Measurements from ENCODE around the gene USP30. TPM values are rescaled to one million over a fixed set of nuclear protein-coding genes. Genes with fewer than 3 reads are reported as not detected.
A peak's percentile ranks its signal among the peaks of the same experiment; 100 is the strongest.

Gene USP30
- total and polyA plus RNA-seq, 9 of the 15 experiments (the other 6 are each of a cell fraction or from before 2014, with no cell fraction given): 1.4 to 15.2 (median 7.0) TPM

DNA sequence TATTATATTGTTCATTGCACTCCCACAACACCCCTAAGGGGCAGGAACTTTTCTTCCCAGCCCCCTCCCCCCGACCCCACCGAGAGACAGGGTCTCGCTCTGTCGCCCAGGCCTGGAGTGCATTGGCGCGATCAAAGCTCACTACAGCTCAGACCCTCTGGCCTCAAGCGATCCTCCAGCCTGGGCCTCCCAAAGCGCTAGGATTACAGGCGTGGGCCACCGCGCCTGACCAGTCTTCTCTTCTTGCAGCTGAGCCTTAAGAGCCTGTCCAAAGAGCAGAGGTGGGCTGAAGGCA lies 44.7 kb downstream of the USP30 start (continued):
- no peak for TF ChIP-seq ESRRB (CRISPR knock-in tag; IDR thresholded peaks at IDR 0.05; ENCODE audit: borderline replicate concordance)
- TF ChIP-seq BCOR (IDR thresholded peaks at IDR 0.05): no peak
- TF ChIP-seq ATF3 (IDR thresholded peaks at IDR 0.05): no peak
- TF ChIP-seq ATF3 (CRISPR knock-in tag; conservative IDR thresholded peaks at IDR 0.05): no peak
- peak; percentile 40; the same call in 1 of the 2 replicates for TF ChIP-seq ZFX (CRISPR knock-in tag; IDR thresholded peaks at IDR 0.05)
- no peak for TF ChIP-seq CREB1 (IDR thresholded peaks at IDR 0.05)
- no peak for TF ChIP-seq CREB1 (CRISPR knock-in tag; IDR thresholded peaks at IDR 0.05)
- no peak for TF ChIP-seq RFX7 (CRISPR knock-in tag; IDR thresholded peaks at IDR 0.05)

DNA sequence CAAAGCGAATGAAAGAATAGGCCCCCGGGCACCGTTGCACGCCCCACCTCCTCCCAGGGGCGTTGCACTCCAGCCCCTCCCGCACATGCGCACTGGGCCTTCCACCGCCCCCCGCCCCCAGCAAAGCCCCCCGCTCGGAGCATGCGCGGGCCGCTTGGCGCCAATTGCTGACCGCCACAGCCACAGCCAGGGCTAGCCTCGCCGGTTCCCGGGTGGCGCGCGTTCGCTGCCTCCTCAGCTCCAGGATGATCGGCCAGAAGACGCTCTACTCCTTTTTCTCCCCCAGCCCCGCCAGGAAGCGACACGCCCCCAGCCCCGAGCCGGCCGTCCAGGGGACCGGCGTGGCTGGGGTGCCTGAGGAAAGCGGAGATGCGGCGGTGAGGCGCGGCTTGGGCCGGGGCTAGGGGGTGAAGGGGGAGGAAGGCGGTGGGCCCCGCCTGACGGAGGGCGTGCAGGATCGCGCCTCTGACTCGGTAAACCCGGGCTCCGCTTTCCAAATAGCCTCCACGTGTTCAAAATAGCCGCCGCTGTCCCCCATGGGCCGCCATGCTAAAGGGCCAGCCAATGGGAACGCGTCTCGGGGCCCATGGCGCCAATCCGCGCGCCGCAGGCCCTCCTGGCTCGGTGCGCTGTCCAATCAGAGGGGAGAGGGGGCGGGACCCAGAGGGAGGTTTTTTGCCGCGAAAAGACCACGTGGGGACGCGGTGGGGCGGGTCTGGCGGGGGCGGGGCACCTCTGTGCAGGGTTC lies 45.2 kb downstream of the USP30 start, which contains the start of gene UNG:
Gene UNG (plus strand): TSS at position 163 of the 748 bp plus-strand sequence. CDS start 83 bp downstream, at position 246.
- H3K9me1 ChIP-seq (ENCODE audit: control insufficient read depth, insufficient read depth, low read length): no peaks in the 10 kb centered on the region
- H3K4me3 ChIP-seq: peak within 1 kb of the TSS; percentile 81
- no TSS peak for BruUV-seq (replicated peaks)
- no peaks in the 10 kb centered on the region for H3K9me3 ChIP-seq (replicated peaks; ENCODE audit: control insufficient read depth, insufficient read depth, low read depth, low read length)
- peaks cover 40% of the 10 kb centered on the region; the same call in 2 of the 3 replicates for H3K36me3 ChIP-seq (ENCODE audit: control insufficient read depth, insufficient read depth, low read length)
- CTCF ChIA-PET (ENCODE audit: low intra/inter-chr PET ratio): no interaction called here
- under 1% methylated on average over 35 of the region's 71 CpGs for WGBS (ENCODE audit: insufficient coverage, low coverage, missing lambda C conversion rate)
- POLR2A ChIA-PET: interaction anchor here (0.6 to 3.0 kb wide), 2 partner anchors 10 to 220 kb away, joined by 3 to 9 read pairs; no protein-coding TSS in a partner anchor
- peak within 1 kb of the TSS; percentile 96 for H2AFZ ChIP-seq (ENCODE audit: low read depth, low read length)
- no peaks in the 10 kb centered on the region for H3K27me3 ChIP-seq (ENCODE audit: control insufficient read depth in 2 of 2, insufficient read depth in 2 of 2, low read length in 2 of 2)
- no peaks in the 10 kb centered on the region for H4K20me1 ChIP-seq (replicated peaks; ENCODE audit: control insufficient read depth, insufficient read depth, low read length)
- peak; percentile 96 to 100 (median 98) for DNase-seq (ENCODE audit: extremely low read depth in 1 of 4, low spot score in 3 of 4)
- H3K4me1 ChIP-seq (replicated peaks in 1 of 2; ENCODE audit: control insufficient read depth in 2 of 2, insufficient read depth in 2 of 2, low read length in 2 of 2): peaks cover 5 to 31% of the 10 kb centered on the region in 2 experiments; a peak in 3 of 5 replicates
- in situ Hi-C loops (cut with MboI) (loop anchor here (10.0 kb wide), 1 partner anchor 433 kb away; no protein-coding TSS in a partner anchor), intact Hi-C loops (cut with micrococcal nuclease) (loop anchor here (10.0 kb wide), 3 partner anchors 83 to 433 kb away; no protein-coding TSS in a partner anchor)
- H3K79me2 ChIP-seq (ENCODE audit: control insufficient read depth, insufficient read depth, low read length): peaks cover 18% of the 10 kb centered on the region
- H3K27ac ChIP-seq (ENCODE audit: extremely low read depth, low read depth, low read length): peak within 1 kb of the TSS; percentile 84
- FAIRE-seq: peak; percentile 91
- H3K4me2 ChIP-seq (ENCODE audit: insufficient read depth, low read length): peak within 1 kb of the TSS; percentile 76
- peak within 1 kb of the TSS; percentile 69 to 95 for H3K9ac ChIP-seq (ENCODE audit: insufficient read depth in 1 of 2, low read depth in 2 of 2, low read length in 2 of 2)
- ATAC-seq: peak; percentile 98
- TF ChIP-seq, protein P1, sequence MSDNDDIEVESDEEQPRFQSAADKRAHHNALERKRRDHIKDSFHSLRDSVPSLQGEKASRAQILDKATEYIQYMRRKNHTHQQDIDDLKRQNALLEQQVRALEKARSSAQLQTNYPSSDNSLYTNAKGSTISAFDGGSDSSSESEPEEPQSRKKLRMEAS (CRISPR knock-in tag; IDR thresholded peaks at IDR 0.05): peak; percentile 96
- TF ChIP-seq RFX7 (CRISPR knock-in tag; IDR thresholded peaks at IDR 0.05): no peak
- 0 out of 2 replicates have a peak, but pooled peaks have one; percentile 32 for TF ChIP-seq NR2C2 (CRISPR knock-in tag; IDR thresholded peaks at IDR 0.05)
- no peak for TF ChIP-seq NR2C2 (tag; IDR thresholded peaks at IDR 0.05)
- TF ChIP-seq POLR2B (IDR thresholded peaks at IDR 0.05; ENCODE audit: low read depth, partially characterized antibody): peak; percentile 65
- peak; percentile 68 for TF ChIP-seq VEZF1 (CRISPR knock-in tag; IDR thresholded peaks at IDR 0.05)
- TF ChIP-seq E2F6 (IDR thresholded peaks at IDR 0.05; ENCODE audit: borderline replicate concordance in 1 of 2, extremely low read depth in 1 of 2, insufficient read depth in 1 of 2, insufficient read length in 1 of 2, low read depth in 1 of 2, low read length in 1 of 2, poor library complexity in 1 of 2, severe bottlenecking in 1 of 2): peak; percentile 70 to 89
- TF ChIP-seq LCOR (CRISPR knock-in tag; IDR thresholded peaks at IDR 0.05): peak; percentile 64; the same call in 1 of the 2 replicates
- peak; percentile 49 to 87 (median 81) for TF ChIP-seq YY1 (IDR thresholded peaks at IDR 0.05; ENCODE audit: borderline replicate concordance in 1 of 3, control insufficient read depth in 1 of 3, extremely low read depth in 1 of 3, insufficient read depth in 3 of 3, insufficient read length in 1 of 3, insufficient replicate concordance in 2 of 3, low read depth in 1 of 3, low read length in 2 of 3)

Measured in K562 (cell line).